HEK293 (cell line): ENCODE measurements around the gene RRP9.

Source experiments
- CTCF ChIA-PET: fragments of 350-600 bp; formaldehyde crosslinking; extraction: SDS; loops from one replicate; lab custom pipeline; 2021; ENCODE audit warnings: antibody characterized with exemption; lab: Yijun Ruan, JAX
- POLR2A ChIA-PET: fragments of 300-600 bp; formaldehyde crosslinking; extraction: SDS; loops from one replicate; lab custom pipeline; 2020; ENCODE audit warnings: antibody characterized with exemption, inconsistent platforms; lab: Yijun Ruan, JAX
- H3K27ac ChIP-seq: fragments of 200-500 bp; sonication (Bioruptor generic); 2 replicates; pipeline ENCODE4 v1.5.1; 2014; ENCODE audit warnings: low read depth, low read length, control low read depth, inconsistent platforms; ENCODE audit errors: extremely low read depth
- H3K36me3 ChIP-seq, 2 experiments: fragments of 200-500 bp in 1 of 2; sonication (Bioruptor generic) in 1 of 2; 1 replicate in 1 of 2; 2 replicates in 1 of 2; pipeline ENCODE4 v1.5.1; 2014 to 2017; ENCODE audit warnings: inconsistent platforms in 2 of 2, low read length in 2 of 2; ENCODE audit not compliant: control insufficient read depth in 2 of 2, insufficient read depth in 1 of 2
- H3K4me1 ChIP-seq: fragments of 200-500 bp; sonication (Bioruptor generic); 2 replicates; pipeline ENCODE4 v1.5.1; 2014; ENCODE audit warnings: mild to moderate bottlenecking, low read length, inconsistent platforms; ENCODE audit not compliant: control insufficient read depth, insufficient read depth
- H3K4me3 ChIP-seq: 2 replicates; pipeline ENCODE4 v1.5.1; 2011; ENCODE audit warnings: low read depth, mild to moderate bottlenecking, control low read depth, low read length, moderate library complexity
- H3K9me3 ChIP-seq: fragments of 200-500 bp; sonication (Bioruptor generic); 2 replicates; pipeline ENCODE4 v1.5.1; 2014; ENCODE audit warnings: low read depth, low read length, inconsistent platforms; ENCODE audit not compliant: control insufficient read depth, insufficient read depth
- GLIS1 ChIP-seq: fragments of 450-650 bp; formaldehyde crosslinking; IDR thresholded peaks from 2 replicates; pipeline ENCODE4 v1.5.1; 2016; ENCODE audit warnings: missing biosample characterization, missing genetic modification characterization
- GLIS2 ChIP-seq: fragments of 450-650 bp; formaldehyde crosslinking; IDR thresholded peaks from 2 replicates; pipeline ENCODE4 v1.5.1; 2016; ENCODE audit warnings: missing biosample characterization, missing genetic modification characterization
- MYNN ChIP-seq: fragments of 450-650 bp; formaldehyde crosslinking; IDR thresholded peaks from 2 replicates; pipeline ENCODE4 v1.5.1; 2016; ENCODE audit warnings: missing biosample characterization, missing genetic modification characterization, borderline replicate concordance
- ZBTB1 ChIP-seq: fragments of 450-650 bp; formaldehyde crosslinking; IDR thresholded peaks from 2 replicates; pipeline ENCODE4 v1.5.1; 2016; ENCODE audit warnings: missing biosample characterization, missing genetic modification characterization
- ZBTB7A ChIP-seq: fragments of 450-650 bp; formaldehyde crosslinking; IDR thresholded peaks from 2 replicates; pipeline ENCODE4 v1.5.1; 2016; ENCODE audit warnings: low read depth, missing biosample characterization, missing genetic modification characterization
- ZNF121 ChIP-seq: fragments of 450-650 bp; formaldehyde crosslinking; IDR thresholded peaks from 2 replicates; pipeline ENCODE4 v1.5.1; 2016; ENCODE audit warnings: missing biosample characterization, missing genetic modification characterization
- ZNF2 ChIP-seq: fragments of 450-650 bp; formaldehyde crosslinking; IDR thresholded peaks from 2 replicates; pipeline ENCODE4 v1.5.1; 2016; ENCODE audit warnings: missing biosample characterization, missing genetic modification characterization
- ZNF223 ChIP-seq: fragments of 450-650 bp; formaldehyde crosslinking; IDR thresholded peaks from 2 replicates; pipeline ENCODE4 v1.5.1; 2016; ENCODE audit warnings: missing biosample characterization, missing genetic modification characterization
- ZNF341 ChIP-seq: fragments of 450-650 bp; formaldehyde crosslinking; IDR thresholded peaks from 2 replicates; pipeline ENCODE4; 2016; ENCODE audit warnings: low read depth, missing biosample characterization, missing genetic modification characterization
- ZNF433 ChIP-seq: fragments of 450-650 bp; formaldehyde crosslinking; IDR thresholded peaks from 2 replicates; pipeline ENCODE4 v1.5.1; 2016; ENCODE audit warnings: missing biosample characterization, missing genetic modification characterization, low read depth
- ZNF510 ChIP-seq: fragments of 450-650 bp; formaldehyde crosslinking; IDR thresholded peaks from 2 replicates; pipeline ENCODE4 v1.5.1; 2018; ENCODE audit warnings: mild to moderate bottlenecking, missing genetic modification characterization, missing biosample characterization; ENCODE audit not compliant: insufficient replicate concordance
- TF ChIP-seq, protein P1 (sequence below): fragments of 450-650 bp; formaldehyde crosslinking; conservative IDR thresholded peaks from 2 replicates; pipeline ENCODE4 v1.5.1; 2016; ENCODE audit warnings: low read depth, missing biosample characterization, missing genetic modification characterization
- TF ChIP-seq, protein P2 (sequence below): fragments of 450-650 bp; formaldehyde crosslinking; IDR thresholded peaks from 2 replicates; pipeline ENCODE4 v1.5.1; 2016; ENCODE audit warnings: missing biosample characterization, missing genetic modification characterization, low read depth
- TF ChIP-seq, protein P3 (sequence below): fragments of 450-650 bp; formaldehyde crosslinking; IDR thresholded peaks from 2 replicates; pipeline ENCODE4 v1.5.1; 2016; ENCODE audit warnings: missing biosample characterization, missing genetic modification characterization
- TF ChIP-seq, protein P4 (sequence below): fragments of 450-650 bp; formaldehyde crosslinking; IDR thresholded peaks from 2 replicates; pipeline ENCODE4 v1.5.1; 2016; ENCODE audit warnings: missing biosample characterization, missing genetic modification characterization
- TF ChIP-seq, protein P5 (sequence below): fragments of 450-650 bp; formaldehyde crosslinking; conservative IDR thresholded peaks from 2 replicates; pipeline ENCODE4 v1.5.1; 2016; ENCODE audit warnings: low read depth, missing biosample characterization, missing genetic modification characterization

Gene RRP9

DNA sequence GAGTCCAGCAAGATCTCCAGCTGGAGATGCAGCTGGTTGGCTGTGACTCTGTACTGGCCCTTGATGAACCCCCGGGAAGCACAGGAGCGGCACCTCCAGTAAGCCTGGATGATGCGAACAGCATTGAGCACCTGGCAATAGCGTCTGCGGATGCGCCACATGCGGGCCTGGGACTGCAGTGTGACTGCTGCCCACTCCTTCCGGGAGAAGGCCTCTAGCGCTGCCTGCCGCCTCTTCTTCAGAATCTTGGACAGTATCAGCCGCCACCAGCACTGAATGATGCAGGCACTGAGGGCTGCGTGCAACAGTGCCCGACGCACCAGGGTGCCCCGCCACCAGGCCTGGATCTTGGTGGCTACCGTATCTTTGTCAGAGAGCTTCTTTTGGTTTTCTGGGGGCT is 46.8 kb downstream of the RRP9 start:
- no peaks in the 10 kb centered on the region for H3K4me1 ChIP-seq
- H3K9me3 ChIP-seq = no peaks in the 10 kb centered on the region
- no peak overlapping the region for H3K27ac ChIP-seq
- CTCF ChIA-PET = no interaction called here
- H3K4me3 ChIP-seq = no peak overlapping the region
- H3K36me3 ChIP-seq = no peaks in the 10 kb centered on the region
- no peak for TF ChIP-seq ZNF433 (tag by site-specific recombination)
- no peak for TF ChIP-seq ZBTB1 (tag by site-specific recombination)
- no peak for TF ChIP-seq ZNF2 (tag by site-specific recombination)
- POLR2A ChIA-PET = no interaction called here

DNA sequence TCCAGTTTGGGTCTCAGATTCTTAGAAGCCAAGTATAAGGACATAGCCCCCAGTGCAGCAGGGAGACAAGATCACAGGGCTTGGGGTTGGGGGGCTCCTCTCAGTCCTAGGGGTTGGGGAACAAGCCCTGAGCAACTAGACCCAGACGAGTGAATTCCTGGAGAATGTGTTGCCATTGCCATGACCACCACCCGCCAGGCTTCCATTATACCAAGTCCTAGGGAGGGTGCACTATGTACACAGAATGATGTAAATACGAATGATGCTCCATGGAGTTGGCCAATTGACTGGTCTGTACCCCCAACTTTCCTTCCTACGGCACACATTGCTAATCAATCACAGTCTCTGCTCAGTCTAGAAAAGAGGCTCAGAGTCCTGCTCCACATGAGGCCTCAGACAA is 47.3 kb downstream of the RRP9 start:
- Histone ChIP-seq H3K4me3 (no peak overlapping the region), H3K9me3 (no peaks in the 10 kb centered on the region), H3K36me3 (no peaks in the 10 kb centered on the region), H3K4me1 (no peaks in the 10 kb centered on the region), H3K27ac (no peak overlapping the region)
- TF ChIP-seq, protein P1, sequence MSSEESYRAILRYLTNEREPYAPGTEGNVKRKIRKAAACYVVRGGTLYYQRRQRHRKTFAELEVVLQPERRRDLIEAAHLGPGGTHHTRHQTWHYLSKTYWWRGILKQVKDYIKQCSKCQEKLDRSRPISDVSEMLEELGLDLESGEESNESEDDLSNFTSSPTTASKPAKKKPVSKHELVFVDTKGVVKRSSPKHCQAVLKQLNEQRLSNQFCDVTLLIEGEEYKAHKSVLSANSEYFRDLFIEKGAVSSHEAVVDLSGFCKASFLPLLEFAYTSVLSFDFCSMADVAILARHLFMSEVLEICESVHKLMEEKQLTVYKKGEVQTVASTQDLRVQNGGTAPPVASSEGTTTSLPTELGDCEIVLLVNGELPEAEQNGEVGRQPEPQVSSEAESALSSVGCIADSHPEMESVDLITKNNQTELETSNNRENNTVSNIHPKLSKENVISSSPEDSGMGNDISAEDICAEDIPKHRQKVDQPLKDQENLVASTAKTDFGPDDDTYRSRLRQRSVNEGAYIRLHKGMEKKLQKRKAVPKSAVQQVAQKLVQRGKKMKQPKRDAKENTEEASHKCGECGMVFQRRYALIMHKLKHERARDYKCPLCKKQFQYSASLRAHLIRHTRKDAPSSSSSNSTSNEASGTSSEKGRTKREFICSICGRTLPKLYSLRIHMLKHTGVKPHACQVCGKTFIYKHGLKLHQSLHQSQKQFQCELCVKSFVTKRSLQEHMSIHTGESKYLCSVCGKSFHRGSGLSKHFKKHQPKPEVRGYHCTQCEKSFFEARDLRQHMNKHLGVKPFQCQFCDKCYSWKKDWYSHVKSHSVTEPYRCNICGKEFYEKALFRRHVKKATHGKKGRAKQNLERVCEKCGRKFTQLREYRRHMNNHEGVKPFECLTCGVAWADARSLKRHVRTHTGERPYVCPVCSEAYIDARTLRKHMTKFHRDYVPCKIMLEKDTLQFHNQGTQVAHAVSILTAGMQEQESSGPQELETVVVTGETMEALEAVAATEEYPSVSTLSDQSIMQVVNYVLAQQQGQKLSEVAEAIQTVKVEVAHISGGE (tag by site-specific recombination) = no peak
- no peak for TF ChIP-seq ZNF341 (tag by site-specific recombination)
- no peak for TF ChIP-seq ZNF223 (tag by site-specific recombination)
- TF ChIP-seq, protein P2, sequence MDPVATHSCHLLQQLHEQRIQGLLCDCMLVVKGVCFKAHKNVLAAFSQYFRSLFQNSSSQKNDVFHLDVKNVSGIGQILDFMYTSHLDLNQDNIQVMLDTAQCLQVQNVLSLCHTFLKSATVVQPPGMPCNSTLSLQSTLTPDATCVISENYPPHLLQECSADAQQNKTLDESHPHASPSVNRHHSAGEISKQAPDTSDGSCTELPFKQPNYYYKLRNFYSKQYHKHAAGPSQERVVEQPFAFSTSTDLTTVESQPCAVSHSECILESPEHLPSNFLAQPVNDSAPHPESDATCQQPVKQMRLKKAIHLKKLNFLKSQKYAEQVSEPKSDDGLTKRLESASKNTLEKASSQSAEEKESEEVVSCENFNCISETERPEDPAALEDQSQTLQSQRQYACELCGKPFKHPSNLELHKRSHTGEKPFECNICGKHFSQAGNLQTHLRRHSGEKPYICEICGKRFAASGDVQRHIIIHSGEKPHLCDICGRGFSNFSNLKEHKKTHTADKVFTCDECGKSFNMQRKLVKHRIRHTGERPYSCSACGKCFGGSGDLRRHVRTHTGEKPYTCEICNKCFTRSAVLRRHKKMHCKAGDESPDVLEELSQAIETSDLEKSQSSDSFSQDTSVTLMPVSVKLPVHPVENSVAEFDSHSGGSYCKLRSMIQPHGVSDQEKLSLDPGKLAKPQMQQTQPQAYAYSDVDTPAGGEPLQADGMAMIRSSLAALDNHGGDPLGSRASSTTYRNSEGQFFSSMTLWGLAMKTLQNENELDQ = no peak
- TF ChIP-seq, protein P3, sequence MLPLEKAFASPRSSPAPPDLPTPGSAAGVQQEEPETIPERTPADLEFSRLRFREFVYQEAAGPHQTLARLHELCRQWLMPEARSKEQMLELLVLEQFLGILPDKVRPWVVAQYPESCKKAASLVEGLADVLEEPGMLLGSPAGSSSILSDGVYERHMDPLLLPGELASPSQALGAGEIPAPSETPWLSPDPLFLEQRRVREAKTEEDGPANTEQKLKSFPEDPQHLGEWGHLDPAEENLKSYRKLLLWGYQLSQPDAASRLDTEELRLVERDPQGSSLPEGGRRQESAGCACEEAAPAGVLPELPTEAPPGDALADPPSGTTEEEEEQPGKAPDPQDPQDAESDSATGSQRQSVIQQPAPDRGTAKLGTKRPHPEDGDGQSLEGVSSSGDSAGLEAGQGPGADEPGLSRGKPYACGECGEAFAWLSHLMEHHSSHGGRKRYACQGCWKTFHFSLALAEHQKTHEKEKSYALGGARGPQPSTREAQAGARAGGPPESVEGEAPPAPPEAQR = no peak
- no peak for TF ChIP-seq ZBTB7A
- TF ChIP-seq ZNF121 = no peak
- TF ChIP-seq GLIS2 = no peak
- no peak for TF ChIP-seq ZNF510 (tag by site-specific recombination)
- TF ChIP-seq GLIS1 (tag by site-specific recombination) = no peak
- TF ChIP-seq, protein P4, sequence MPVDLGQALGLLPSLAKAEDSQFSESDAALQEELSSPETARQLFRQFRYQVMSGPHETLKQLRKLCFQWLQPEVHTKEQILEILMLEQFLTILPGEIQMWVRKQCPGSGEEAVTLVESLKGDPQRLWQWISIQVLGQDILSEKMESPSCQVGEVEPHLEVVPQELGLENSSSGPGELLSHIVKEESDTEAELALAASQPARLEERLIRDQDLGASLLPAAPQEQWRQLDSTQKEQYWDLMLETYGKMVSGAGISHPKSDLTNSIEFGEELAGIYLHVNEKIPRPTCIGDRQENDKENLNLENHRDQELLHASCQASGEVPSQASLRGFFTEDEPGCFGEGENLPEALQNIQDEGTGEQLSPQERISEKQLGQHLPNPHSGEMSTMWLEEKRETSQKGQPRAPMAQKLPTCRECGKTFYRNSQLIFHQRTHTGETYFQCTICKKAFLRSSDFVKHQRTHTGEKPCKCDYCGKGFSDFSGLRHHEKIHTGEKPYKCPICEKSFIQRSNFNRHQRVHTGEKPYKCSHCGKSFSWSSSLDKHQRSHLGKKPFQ (tag by site-specific recombination) = no peak
- TF ChIP-seq, protein P5, sequence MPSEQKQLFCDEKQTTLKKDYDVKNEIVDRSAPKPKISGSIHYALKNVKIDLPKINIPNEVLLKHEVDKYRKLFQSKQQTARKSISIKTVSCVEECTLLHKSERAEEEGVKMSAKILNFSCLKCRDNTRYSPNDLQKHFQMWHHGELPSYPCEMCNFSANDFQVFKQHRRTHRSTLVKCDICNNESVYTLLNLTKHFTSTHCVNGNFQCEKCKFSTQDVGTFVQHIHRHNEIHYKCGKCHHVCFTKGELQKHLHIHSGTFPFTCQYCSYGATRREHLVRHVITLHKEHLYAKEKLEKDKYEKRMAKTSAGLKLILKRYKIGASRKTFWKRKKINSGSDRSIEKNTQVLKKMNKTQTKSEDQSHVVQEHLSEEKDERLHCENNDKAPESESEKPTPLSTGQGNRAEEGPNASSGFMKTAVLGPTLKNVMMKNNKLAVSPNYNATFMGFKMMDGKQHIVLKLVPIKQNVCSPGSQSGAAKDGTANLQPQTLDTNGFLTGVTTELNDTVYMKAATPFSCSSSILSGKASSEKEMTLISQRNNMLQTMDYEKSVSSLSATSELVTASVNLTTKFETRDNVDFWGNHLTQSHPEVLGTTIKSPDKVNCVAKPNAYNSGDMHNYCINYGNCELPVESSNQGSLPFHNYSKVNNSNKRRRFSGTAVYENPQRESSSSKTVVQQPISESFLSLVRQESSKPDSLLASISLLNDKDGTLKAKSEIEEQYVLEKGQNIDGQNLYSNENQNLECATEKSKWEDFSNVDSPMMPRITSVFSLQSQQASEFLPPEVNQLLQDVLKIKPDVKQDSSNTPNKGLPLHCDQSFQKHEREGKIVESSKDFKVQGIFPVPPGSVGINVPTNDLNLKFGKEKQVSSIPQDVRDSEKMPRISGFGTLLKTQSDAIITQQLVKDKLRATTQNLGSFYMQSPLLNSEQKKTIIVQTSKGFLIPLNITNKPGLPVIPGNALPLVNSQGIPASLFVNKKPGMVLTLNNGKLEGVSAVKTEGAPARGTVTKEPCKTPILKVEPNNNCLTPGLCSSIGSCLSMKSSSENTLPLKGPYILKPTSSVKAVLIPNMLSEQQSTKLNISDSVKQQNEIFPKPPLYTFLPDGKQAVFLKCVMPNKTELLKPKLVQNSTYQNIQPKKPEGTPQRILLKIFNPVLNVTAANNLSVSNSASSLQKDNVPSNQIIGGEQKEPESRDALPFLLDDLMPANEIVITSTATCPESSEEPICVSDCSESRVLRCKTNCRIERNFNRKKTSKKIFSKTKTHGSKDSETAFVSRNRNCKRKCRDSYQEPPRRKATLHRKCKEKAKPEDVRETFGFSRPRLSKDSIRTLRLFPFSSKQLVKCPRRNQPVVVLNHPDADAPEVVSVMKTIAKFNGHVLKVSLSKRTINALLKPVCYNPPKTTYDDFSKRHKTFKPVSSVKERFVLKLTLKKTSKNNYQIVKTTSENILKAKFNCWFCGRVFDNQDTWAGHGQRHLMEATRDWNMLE (tag by site-specific recombination) = no peak
- no peak for TF ChIP-seq MYNN
- ChIA-PET CTCF (no interaction called here), POLR2A (no interaction called here)
